CD8-positive, alpha-beta memory T cell (primary cell): Measurements from ENCODE around the gene CELF4. TPM values are rescaled to one million over a fixed set of nuclear protein-coding genes. Genes with fewer than 3 reads are reported as not detected.

Experiments
- CTCF ChIA-PET: fragments of 350-600 bp; sonication (Branson Sonifier 250); formaldehyde crosslinking; loops from one replicate; lab custom pipeline; 2021; ENCODE audit warnings: antibody characterized with exemption; lab: Charles Lee
- POLR2A ChIA-PET: fragments of 350-600 bp; sonication (Branson Sonifier 250); formaldehyde crosslinking; loops from one replicate; lab custom pipeline; 2021; ENCODE audit warnings: antibody characterized with exemption; lab: Charles Lee
- DNase-seq, 5 donors: peaks; one replicate each; pipeline versions ENCODE4 v3.0.0 to v3.0.0-alpha.2; 2020 to 2022; ENCODE audit warnings: mixed read lengths in 1 of 5
- H3K27ac ChIP-seq: one replicate; pipeline ENCODE4 v1.7.0; 2013; ENCODE audit warnings: low read depth, mild to moderate bottlenecking, low read length, moderate library complexity
- H3K27me3 ChIP-seq: 2 replicates; pipeline ENCODE4 v1.7.0; 2013; ENCODE audit warnings: low read length, mild to moderate bottlenecking; ENCODE audit not compliant: insufficient read depth, poor library complexity, severe bottlenecking
- H3K36me3 ChIP-seq: 2 replicates; pipeline ENCODE4 v1.7.0; 2013; ENCODE audit warnings: mild to moderate bottlenecking, low read length, moderate library complexity; ENCODE audit not compliant: insufficient read depth
- H3K4me1 ChIP-seq: 2 replicates; pipeline ENCODE4 v1.7.0; 2013; ENCODE audit warnings: mild to moderate bottlenecking, low read length, moderate library complexity; ENCODE audit not compliant: insufficient read depth
- H3K4me3 ChIP-seq: 2 replicates; pipeline ENCODE4 v1.7.0; 2013; ENCODE audit warnings: mild to moderate bottlenecking, low read length
- H3K9me3 ChIP-seq: 2 replicates; pipeline ENCODE4 v1.7.0; 2013; ENCODE audit warnings: mild to moderate bottlenecking, low read length
- H3K27ac Mint-ChIP-seq, 8 donors: one replicate each; pipeline ENCODE4 v1.8.0; 2020 to 2021; ENCODE audit warnings: mixed read lengths in 8 of 8, mild to moderate bottlenecking in 6 of 8, inconsistent platforms in 3 of 8, moderate library complexity in 3 of 8
- H3K27me3 Mint-ChIP-seq, 2 donors: one replicate each; pipeline ENCODE4 v1.8.0; 2020 to 2021; ENCODE audit warnings: mixed read lengths in 2 of 2, mild to moderate bottlenecking in 1 of 2, moderate library complexity in 1 of 2
- H3K36me3 Mint-ChIP-seq, 3 donors: one replicate each; pipeline ENCODE4 v1.8.0; 2020 to 2021; ENCODE audit warnings: mixed read lengths in 3 of 3, inconsistent platforms in 1 of 3, mild to moderate bottlenecking in 1 of 3
- H3K4me1 Mint-ChIP-seq, 3 donors: one replicate each; pipeline ENCODE4 v1.8.0; 2020 to 2021; ENCODE audit warnings: mixed read lengths in 3 of 3, inconsistent platforms in 1 of 3, mild to moderate bottlenecking in 1 of 3
- H3K4me3 Mint-ChIP-seq, 7 donors: one replicate each; pipeline ENCODE4 v1.8.0; 2020 to 2021; ENCODE audit warnings: mixed read lengths in 7 of 7, mild to moderate bottlenecking in 6 of 7, moderate library complexity in 4 of 7, inconsistent platforms in 2 of 7
- H3K9me3 Mint-ChIP-seq, 5 donors: one replicate each; pipeline ENCODE4 v1.8.0; 2020 to 2022; ENCODE audit warnings: mixed read lengths in 5 of 5, mild to moderate bottlenecking in 3 of 5, moderate library complexity in 2 of 5, inconsistent platforms in 1 of 5
- polyA plus RNA-seq: library from polyadenylated mRNA; unstranded; fragments of 300-500 nt; fragmentation: Illumina TruSeq; gene quantifications from one replicate; pipeline ENCODE4 v1.2.3, GENCODE V29; 2021
- total RNA-seq, 2 experiments: library from RNA; stranded (reverse); gene quantifications; one replicate each; pipeline ENCODE4 v1.2.3, GENCODE V29; 2021

The CELF4 gene
- total and polyA plus RNA-seq, 3 experiments from 2014 or later = not detected

GRCh38 chr18:37385846-37386778 lies 179.5 kb downstream of the CELF4 start:
- H3K4me1 Mint-ChIP-seq = peaks cover 0 to 5% (median 4%) of the 10 kb centered on the region in 3 donors
- H3K27ac ChIP-seq = no peak overlapping the region
- no peak overlapping the region for H3K4me3 Mint-ChIP-seq
- H3K27ac Mint-ChIP-seq = peak overlapping the region in 1 of 8 donors; percentile 11
- DNase-seq = peak in 3 of 5 donors; percentile 7 to 35 (median 23)
- H3K4me3 ChIP-seq = no peak overlapping the region
- H3K9me3 Mint-ChIP-seq = no peaks in the 10 kb centered on the region
- no peaks in the 10 kb centered on the region for H3K36me3 ChIP-seq
- ChIA-PET CTCF (interaction anchor here (1.3 to 1.8 kb wide), 2 partner anchors 9 to 19 kb away, joined by 3 to 4 read pairs; no protein-coding TSS in a partner anchor), POLR2A (no interaction called here)
- no peaks in the 10 kb centered on the region for H3K4me1 ChIP-seq
- no peaks in the 10 kb centered on the region for H3K9me3 ChIP-seq
- H3K27me3 Mint-ChIP-seq = peaks cover 13 to 22% of the 10 kb centered on the region in 2 donors
- no peaks in the 10 kb centered on the region for H3K27me3 ChIP-seq
- H3K36me3 Mint-ChIP-seq = no peaks in the 10 kb centered on the region

- no peaks in the 10 kb centered on the region for H3K4me1 ChIP-seq
- Mint-ChIP-seq H3K4me3 (no peak overlapping the region), H3K4me1 (peaks cover 0 to 5% (median 4%) of the 10 kb centered on the region in 3 donors), H3K9me3 (no peaks in the 10 kb centered on the region), H3K27ac (peak overlapping the region in 1 of 8 donors; percentile 47), H3K27me3 (peaks cover 10 to 15% of the 10 kb centered on the region in 2 donors), H3K36me3 (no peaks in the 10 kb centered on the region)
- H3K27ac ChIP-seq = no peak overlapping the region
- no peaks in the 10 kb centered on the region for H3K36me3 ChIP-seq
- H3K27me3 ChIP-seq = no peaks in the 10 kb centered on the region
- no peak for DNase-seq
- no peak overlapping the region for H3K4me3 ChIP-seq
- no peaks in the 10 kb centered on the region for H3K9me3 ChIP-seq
- CTCF ChIA-PET = no interaction called here
- POLR2A ChIA-PET = no interaction called here
These were observed 181.6 kb downstream of the CELF4 start for GRCh38 chr18:37383846-37384595.

GRCh38 chr18:37383036-37383785 lies 182.4 kb downstream of the CELF4 start:
- Mint-ChIP-seq H3K36me3 (no peaks in the 10 kb centered on the region), H3K4me1 (peaks cover 0 to 5% (median 4%) of the 10 kb centered on the region in 3 donors), H3K9me3 (no peaks in the 10 kb centered on the region), H3K4me3 (no peak overlapping the region), H3K27me3 (peaks cover 12 to 18% of the 10 kb centered on the region in 2 donors), H3K27ac (no peak overlapping the region)
- POLR2A ChIA-PET = no interaction called here
- no peak for DNase-seq
- CTCF ChIA-PET = no interaction called here
- Histone ChIP-seq H3K4me3 (no peak overlapping the region), H3K9me3 (no peaks in the 10 kb centered on the region), H3K27me3 (no peaks in the 10 kb centered on the region), H3K36me3 (no peaks in the 10 kb centered on the region), H3K27ac (no peak overlapping the region), H3K4me1 (no peaks in the 10 kb centered on the region)

GRCh38 chr18:37381554-37381953 lies 184.0 kb downstream of the CELF4 start:
- Histone ChIP-seq H3K27me3 (no peaks in the 10 kb centered on the region), H3K4me3 (no peak overlapping the region), H3K27ac (no peak overlapping the region), H3K4me1 (no peaks in the 10 kb centered on the region), H3K36me3 (no peaks in the 10 kb centered on the region), H3K9me3 (no peaks in the 10 kb centered on the region)
- no peak for DNase-seq
- ChIA-PET POLR2A (no interaction called here), CTCF (no interaction called here)
- Mint-ChIP-seq H3K27ac (no peak overlapping the region), H3K9me3 (no peaks in the 10 kb centered on the region), H3K4me3 (no peak overlapping the region), H3K36me3 (no peaks in the 10 kb centered on the region), H3K27me3 (peaks cover 13 to 26% of the 10 kb centered on the region in 2 donors), H3K4me1 (peaks cover 0 to 5% (median 4%) of the 10 kb centered on the region in 3 donors)

GRCh38 chr18:37380546-37381110 lies 185.0 kb downstream of the CELF4 start:
- no peak for DNase-seq
- POLR2A ChIA-PET = no interaction called here

GRCh38 chr18:37378336-37379010 lies 187.1 kb downstream of the CELF4 start:
- no peaks in the 10 kb centered on the region for H3K4me1 Mint-ChIP-seq
- Histone ChIP-seq H3K4me1 (no peaks in the 10 kb centered on the region), H3K9me3 (no peaks in the 10 kb centered on the region), H3K36me3 (no peaks in the 10 kb centered on the region), H3K4me3 (no peak overlapping the region), H3K27me3 (no peaks in the 10 kb centered on the region), H3K27ac (no peak overlapping the region)
- no peaks in the 10 kb centered on the region for H3K36me3 Mint-ChIP-seq
- POLR2A ChIA-PET = no interaction called here
- DNase-seq = no peak
- CTCF ChIA-PET = no interaction called here
- no peak overlapping the region for H3K4me3 Mint-ChIP-seq
- peaks cover 6 to 18% of the 10 kb centered on the region in 2 donors for H3K27me3 Mint-ChIP-seq
- H3K27ac Mint-ChIP-seq = no peak overlapping the region
- no peaks in the 10 kb centered on the region for H3K9me3 Mint-ChIP-seq

More at GRCh38 chr18:37380546-37381110, 185.0 kb downstream of the CELF4 start:
- no peaks in the 10 kb centered on the region for H3K9me3 ChIP-seq
- CTCF ChIA-PET = no interaction called here
- no peak overlapping the region for H3K27ac ChIP-seq
- no peaks in the 10 kb centered on the region for H3K36me3 ChIP-seq
- H3K27me3 ChIP-seq = no peaks in the 10 kb centered on the region
- H3K4me3 Mint-ChIP-seq = no peak overlapping the region
- no peak overlapping the region for H3K27ac Mint-ChIP-seq
- H3K4me1 Mint-ChIP-seq = no peaks in the 10 kb centered on the region
- H3K27me3 Mint-ChIP-seq = peaks cover 13 to 26% of the 10 kb centered on the region in 2 donors
- H3K9me3 Mint-ChIP-seq = no peaks in the 10 kb centered on the region
- H3K4me3 ChIP-seq = no peak overlapping the region
- H3K4me1 ChIP-seq = no peaks in the 10 kb centered on the region
- H3K36me3 Mint-ChIP-seq = no peaks in the 10 kb centered on the region

GRCh38 chr18:37375181-37375580 lies 190.4 kb downstream of the CELF4 start:
- Mint-ChIP-seq H3K36me3 (no peaks in the 10 kb centered on the region), H3K27me3 (peaks cover 4 to 12% of the 10 kb centered on the region in 2 donors), H3K4me3 (no peak overlapping the region), H3K4me1 (no peaks in the 10 kb centered on the region), H3K27ac (no peak overlapping the region), H3K9me3 (peaks cover 0 to 3% (median 0%) of the 10 kb centered on the region in 5 donors)
- Histone ChIP-seq H3K36me3 (no peaks in the 10 kb centered on the region), H3K27ac (no peak overlapping the region), H3K9me3 (no peaks in the 10 kb centered on the region), H3K27me3 (no peaks in the 10 kb centered on the region), H3K4me1 (no peaks in the 10 kb centered on the region), H3K4me3 (no peak overlapping the region)
- POLR2A ChIA-PET = no interaction called here
- CTCF ChIA-PET = interaction anchor here (1.4 kb wide), 1 partner anchor 13 kb away, joined by 3 read pairs; no protein-coding TSS in a partner anchor
- no peak for DNase-seq
